Measurements from ENCODE around the gene GAS6. TPM values are rescaled to one million over a fixed set of nuclear protein-coding genes. Genes with fewer than 3 reads are reported as not detected.

The GAS6 gene
- total and polyA plus RNA-seq, 9 of the 15 experiments (the other 6 are each of a cell fraction or from before 2014, with no cell fraction given), result 0.14 to 9.7 (median 4.7) TPM; not detected in 1

GRCh38 chr13:113843063-113843654, 20.7 kb downstream of the GAS6 start:
- Histone ChIP-seq H3K27me3 (ENCODE audit: control insufficient read depth in 2 of 2, insufficient read depth in 2 of 2, low read length in 2 of 2) (no peaks in the 10 kb centered on the region), H3K9me3 (replicated peaks; ENCODE audit: control insufficient read depth, insufficient read depth, low read depth, low read length) (no peaks in the 10 kb centered on the region), H3K36me3 (ENCODE audit: control insufficient read depth, insufficient read depth, low read length) (no peaks in the 10 kb centered on the region), H3K9ac (ENCODE audit: insufficient read depth in 1 of 2, low read depth in 2 of 2, low read length in 2 of 2) (no peak overlapping the region), H2AFZ (ENCODE audit: low read depth, low read length) (no peak overlapping the region), H3K4me2 (ENCODE audit: insufficient read depth, low read length) (no peak overlapping the region), H3K9me1 (ENCODE audit: control insufficient read depth, insufficient read depth, low read length) (no peaks in the 10 kb centered on the region), H3K79me2 (ENCODE audit: control insufficient read depth, insufficient read depth, low read length) (no peaks in the 10 kb centered on the region), H3K4me1 (replicated peaks in 1 of 2; ENCODE audit: control insufficient read depth in 2 of 2, insufficient read depth in 2 of 2, low read length in 2 of 2) (peaks cover 0 to 17% of the 10 kb centered on the region in 2 experiments; a peak in 3 of 5 replicates), H3K27ac (ENCODE audit: extremely low read depth, low read depth, low read length) (no peak overlapping the region), H4K20me1 (replicated peaks; ENCODE audit: control insufficient read depth, insufficient read depth, low read length) (no peaks in the 10 kb centered on the region), H3K4me3 (no peak overlapping the region)
- ChIA-PET POLR2A (interaction anchor here (0.7 kb wide), 1 partner anchor 105 kb away, joined by 5 read pairs; no protein-coding TSS in a partner anchor), CTCF (ENCODE audit: low intra/inter-chr PET ratio) (no interaction called here)
- in situ Hi-C loops (cut with MboI) (no loop called here), intact Hi-C loops (cut with micrococcal nuclease) (no loop called here)
- no peak for FAIRE-seq
- 46% methylated on average over 3 of the region's 30 CpGs for WGBS (ENCODE audit: insufficient coverage, low coverage, missing lambda C conversion rate)
- no TSS peak for BruUV-seq (replicated peaks)
- ATAC-seq, result no peak
- DNase-seq (ENCODE audit: extremely low read depth in 1 of 4, low spot score in 3 of 4), result no peak
- no peak for TF ChIP-seq JUND (IDR thresholded peaks at IDR 0.05; ENCODE audit: borderline replicate concordance, low read depth, low read length)
- no peak for TF ChIP-seq JUND (tag; IDR thresholded peaks at IDR 0.05; ENCODE audit: borderline replicate concordance, low read depth, low read length)
- no peak for TF ChIP-seq PHF20 (IDR thresholded peaks at IDR 0.05; ENCODE audit: partially characterized antibody)
- no peak for TF ChIP-seq MYNN (IDR thresholded peaks at IDR 0.05)
- TF ChIP-seq MYNN (CRISPR knock-in tag; IDR thresholded peaks at IDR 0.05), result no peak
- TF ChIP-seq SNIP1 (IDR thresholded peaks at IDR 0.05; ENCODE audit: low read depth), result no peak
- no peak for TF ChIP-seq C11orf30 (IDR thresholded peaks at IDR 0.05; ENCODE audit: low read depth)

All from K562 (cell line).